ENCODE data around the gene PPARD. TPM values are rescaled to one million over a fixed set of nuclear protein-coding genes. Genes with fewer than 3 reads are reported as not detected.

Gene PPARD
- polyA plus RNA-seq, 2 of the 4 experiments (the other 2 are of a cell fraction): 3.8 to 5.9 TPM

GRCh38 chr6:35381132-35381531, 38.8 kb downstream of the PPARD start (continued):
- no peak for TF ChIP-seq CTCF (IDR thresholded peaks at IDR 0.05)

- no peak overlapping the region for H3K4me2 ChIP-seq
- TF ChIP-seq HDAC2 (IDR thresholded peaks at IDR 0.05): no peak
- TF ChIP-seq FOSL2 (IDR thresholded peaks at IDR 0.05): no peak
- TF ChIP-seq FOSL2 (CRISPR knock-in tag; IDR thresholded peaks at IDR 0.05): no peak
- no peak for TF ChIP-seq SMC3 (IDR thresholded peaks at IDR 0.05)
- no peak for TF ChIP-seq BHLHE40 (IDR thresholded peaks at IDR 0.05; ENCODE audit: low read depth, low read length)
- CTCF ChIA-PET: interaction anchor here (0.6 to 0.8 kb wide), 2 partner anchors 8 to 40 kb away, joined by 3 to 4 read pairs; no protein-coding TSS in a partner anchor
- 64% methylated on average over 4 of the region's 6 CpGs for WGBS (ENCODE audit: missing lambda C conversion rate)
- H3K27ac ChIP-seq: no peak overlapping the region
- no peaks in the 10 kb centered on the region for H3K9me3 ChIP-seq
- POLR2A ChIA-PET: no interaction called here
- H3K4me3 ChIP-seq: no peak overlapping the region
- DNase-seq (ENCODE audit: low read depth in 1 of 2, low spot score in 1 of 2): no peak
- no peak for ATAC-seq
- H3K4me1 ChIP-seq: no peaks in the 10 kb centered on the region
- no peak for FAIRE-seq
Observed at GRCh38 chr6:35382015-35382414, 39.7 kb downstream of the PPARD start.

GRCh38 chr6:35385457-35386202, 43.3 kb downstream of the PPARD start:
- no peak for ATAC-seq
- Histone ChIP-seq H3K9me3 (no peaks in the 10 kb centered on the region), H3K4me3 (no peak overlapping the region), H3K4me2 (no peak overlapping the region), H3K4me1 (no peaks in the 10 kb centered on the region), H3K27ac (no peak overlapping the region)
- ChIA-PET POLR2A (no interaction called here), CTCF (no interaction called here)
- WGBS (ENCODE audit: missing lambda C conversion rate): 87% methylated on average over 12 of the region's 14 CpGs
- TF ChIP-seq NFE2L2 (conservative IDR thresholded peaks at IDR 0.05; ENCODE audit: low read length) (no peak), CHD2 (IDR thresholded peaks at IDR 0.05; ENCODE audit: low read length, partially characterized antibody) (no peak), FOXS1 (CRISPR knock-in tag; IDR thresholded peaks at IDR 0.05) (no peak), HOXB5 (CRISPR knock-in tag; IDR thresholded peaks at IDR 0.05) (no peak), NPAS2 (CRISPR knock-in tag; IDR thresholded peaks at IDR 0.05; ENCODE audit: borderline replicate concordance) (no peak), EHMT2 (IDR thresholded peaks at IDR 0.05; ENCODE audit: low read depth) (no peak), KDM5A (IDR thresholded peaks at IDR 0.05) (no peak), USF2 (IDR thresholded peaks at IDR 0.05) (no peak), EP300 (IDR thresholded peaks at IDR 0.05) (no peak), RARB (CRISPR knock-in tag; IDR thresholded peaks at IDR 0.05) (no peak), PHF8 (IDR thresholded peaks at IDR 0.05; ENCODE audit: borderline replicate concordance, low read depth) (no peak)
- TF ChIP-seq, protein P1, sequence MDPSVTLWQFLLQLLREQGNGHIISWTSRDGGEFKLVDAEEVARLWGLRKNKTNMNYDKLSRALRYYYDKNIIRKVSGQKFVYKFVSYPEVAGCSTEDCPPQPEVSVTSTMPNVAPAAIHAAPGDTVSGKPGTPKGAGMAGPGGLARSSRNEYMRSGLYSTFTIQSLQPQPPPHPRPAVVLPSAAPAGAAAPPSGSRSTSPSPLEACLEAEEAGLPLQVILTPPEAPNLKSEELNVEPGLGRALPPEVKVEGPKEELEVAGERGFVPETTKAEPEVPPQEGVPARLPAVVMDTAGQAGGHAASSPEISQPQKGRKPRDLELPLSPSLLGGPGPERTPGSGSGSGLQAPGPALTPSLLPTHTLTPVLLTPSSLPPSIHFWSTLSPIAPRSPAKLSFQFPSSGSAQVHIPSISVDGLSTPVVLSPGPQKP (IDR thresholded peaks at IDR 0.05; ENCODE audit: low read depth, low read length): no peak
- TF ChIP-seq, protein P2, sequence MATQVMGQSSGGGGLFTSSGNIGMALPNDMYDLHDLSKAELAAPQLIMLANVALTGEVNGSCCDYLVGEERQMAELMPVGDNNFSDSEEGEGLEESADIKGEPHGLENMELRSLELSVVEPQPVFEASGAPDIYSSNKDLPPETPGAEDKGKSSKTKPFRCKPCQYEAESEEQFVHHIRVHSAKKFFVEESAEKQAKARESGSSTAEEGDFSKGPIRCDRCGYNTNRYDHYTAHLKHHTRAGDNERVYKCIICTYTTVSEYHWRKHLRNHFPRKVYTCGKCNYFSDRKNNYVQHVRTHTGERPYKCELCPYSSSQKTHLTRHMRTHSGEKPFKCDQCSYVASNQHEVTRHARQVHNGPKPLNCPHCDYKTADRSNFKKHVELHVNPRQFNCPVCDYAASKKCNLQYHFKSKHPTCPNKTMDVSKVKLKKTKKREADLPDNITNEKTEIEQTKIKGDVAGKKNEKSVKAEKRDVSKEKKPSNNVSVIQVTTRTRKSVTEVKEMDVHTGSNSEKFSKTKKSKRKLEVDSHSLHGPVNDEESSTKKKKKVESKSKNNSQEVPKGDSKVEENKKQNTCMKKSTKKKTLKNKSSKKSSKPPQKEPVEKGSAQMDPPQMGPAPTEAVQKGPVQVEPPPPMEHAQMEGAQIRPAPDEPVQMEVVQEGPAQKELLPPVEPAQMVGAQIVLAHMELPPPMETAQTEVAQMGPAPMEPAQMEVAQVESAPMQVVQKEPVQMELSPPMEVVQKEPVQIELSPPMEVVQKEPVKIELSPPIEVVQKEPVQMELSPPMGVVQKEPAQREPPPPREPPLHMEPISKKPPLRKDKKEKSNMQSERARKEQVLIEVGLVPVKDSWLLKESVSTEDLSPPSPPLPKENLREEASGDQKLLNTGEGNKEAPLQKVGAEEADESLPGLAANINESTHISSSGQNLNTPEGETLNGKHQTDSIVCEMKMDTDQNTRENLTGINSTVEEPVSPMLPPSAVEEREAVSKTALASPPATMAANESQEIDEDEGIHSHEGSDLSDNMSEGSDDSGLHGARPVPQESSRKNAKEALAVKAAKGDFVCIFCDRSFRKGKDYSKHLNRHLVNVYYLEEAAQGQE (IDR thresholded peaks at IDR 0.05): no peak
- TF ChIP-seq, protein P3, sequence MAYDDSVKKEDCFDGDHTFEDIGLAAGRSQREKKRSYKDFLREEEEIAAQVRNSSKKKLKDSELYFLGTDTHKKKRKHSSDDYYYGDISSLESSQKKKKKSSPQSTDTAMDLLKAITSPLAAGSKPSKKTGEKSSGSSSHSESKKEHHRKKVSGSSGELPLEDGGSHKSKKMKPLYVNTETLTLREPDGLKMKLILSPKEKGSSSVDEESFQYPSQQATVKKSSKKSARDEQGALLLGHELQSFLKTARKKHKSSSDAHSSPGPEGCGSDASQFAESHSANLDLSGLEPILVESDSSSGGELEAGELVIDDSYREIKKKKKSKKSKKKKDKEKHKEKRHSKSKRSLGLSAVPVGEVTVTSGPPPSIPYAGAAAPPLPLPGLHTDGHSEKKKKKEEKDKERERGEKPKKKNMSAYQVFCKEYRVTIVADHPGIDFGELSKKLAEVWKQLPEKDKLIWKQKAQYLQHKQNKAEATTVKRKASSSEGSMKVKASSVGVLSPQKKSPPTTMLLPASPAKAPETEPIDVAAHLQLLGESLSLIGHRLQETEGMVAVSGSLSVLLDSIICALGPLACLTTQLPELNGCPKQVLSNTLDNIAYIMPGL (CRISPR knock-in tag; IDR thresholded peaks at IDR 0.05; ENCODE audit: borderline replicate concordance): no peak
- no peak for DNase-seq (ENCODE audit: low read depth in 1 of 2, low spot score in 1 of 2)
- no peak for FAIRE-seq
